Glomerular visceral epithelial cell (primary cell): ENCODE measurements around the gene GOLM1.

Source experiments
- DNase-seq: peaks from one replicate; pipeline ENCODE4 v3.0.0-alpha.2; 2016; ENCODE audit errors: extremely low spot score

GOLM1 gene

GRCh38 chr9:85984457-85984856, 114.9 kb downstream of the GOLM1 start:
- DNase-seq: no peak

- DNase-seq: no peak
These were observed 118.0 kb downstream of the GOLM1 start for GRCh38 chr9:85981369-85981768.

GRCh38 chr9:85978496-85978895, 120.9 kb downstream of the GOLM1 start:
- DNase-seq: no peak
